Upper lobe of left lung (tissue), 4 donors: ENCODE measurements around the gene CCDC9.

Experiments used
- CTCF ChIP-seq, 6 experiments: fragments of 450-650 bp in 4 of 6; fragments of 200-600 bp in 2 of 6; sonication (generic) in 2 of 6; IDR thresholded peaks; one replicate each; pipeline ENCODE4 v1.5.1; 2016 to 2019; ENCODE audit warnings: antibody characterized with exemption in 6 of 6
- EP300 ChIP-seq, 4 donors: sonication (generic); formaldehyde crosslinking; IDR thresholded peaks; one replicate each; pipeline ENCODE4 v1.5.1; 2017; ENCODE audit warnings: antibody characterized with exemption in 4 of 4, control low read depth in 2 of 4
- POLR2A ChIP-seq, 4 donors: fragments of 450-650 bp; IDR thresholded peaks; one replicate each; pipeline ENCODE4 v1.5.1; 2016 to 2017; ENCODE audit warnings: antibody characterized with exemption in 4 of 4, mild to moderate bottlenecking in 2 of 4
- POLR2AphosphoS5 ChIP-seq, 2 donors: sonication (generic); formaldehyde crosslinking; IDR thresholded peaks; one replicate each; pipeline ENCODE4 v1.5.1; 2017; ENCODE audit warnings: antibody characterized with exemption in 2 of 2

GRCh38 chr19:47227352-47228167, 28.8 kb upstream of the CCDC9 start:
- TF ChIP-seq CTCF (IDR thresholded peaks at IDR 0.05) (no peak), POLR2AphosphoS5 (IDR thresholded peaks at IDR 0.05) (peak; percentile 63 to 86), POLR2A (IDR thresholded peaks at IDR 0.05) (peak in 3 of 4 donors; percentile 14 to 80 (median 42)), EP300 (IDR thresholded peaks at IDR 0.05) (no peak)
